ENCODE measurements around the gene CD99.
"Not testable (repeated sequence)": the region's sequence is repeated elsewhere in the genome, so short reads cannot be mapped to it uniquely, and the experiment has no call there.

CD99 gene

DNA sequence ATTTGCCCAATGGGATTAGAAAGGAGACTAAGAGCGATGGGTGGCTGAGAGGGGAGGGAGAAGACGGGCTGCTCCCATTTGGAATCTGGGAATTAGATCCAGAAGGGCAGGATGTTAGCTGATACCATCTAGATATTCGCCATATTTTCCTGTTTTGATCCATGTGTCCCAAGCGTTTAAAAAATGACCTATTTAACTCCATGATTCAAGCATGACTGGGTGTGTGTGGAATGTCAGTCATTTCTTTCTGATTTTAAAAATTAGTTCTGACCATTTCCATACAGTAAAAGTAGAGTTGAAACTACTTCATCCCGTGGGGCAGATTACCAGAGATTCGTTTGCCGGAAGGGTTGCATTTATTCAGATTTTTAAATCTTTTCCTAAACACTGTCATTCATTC, 61.3 kb downstream of the CD99 start:
- DNase-seq; intact Hi-C loops (cut with DNase I): not testable (repeated sequence)

DNA sequence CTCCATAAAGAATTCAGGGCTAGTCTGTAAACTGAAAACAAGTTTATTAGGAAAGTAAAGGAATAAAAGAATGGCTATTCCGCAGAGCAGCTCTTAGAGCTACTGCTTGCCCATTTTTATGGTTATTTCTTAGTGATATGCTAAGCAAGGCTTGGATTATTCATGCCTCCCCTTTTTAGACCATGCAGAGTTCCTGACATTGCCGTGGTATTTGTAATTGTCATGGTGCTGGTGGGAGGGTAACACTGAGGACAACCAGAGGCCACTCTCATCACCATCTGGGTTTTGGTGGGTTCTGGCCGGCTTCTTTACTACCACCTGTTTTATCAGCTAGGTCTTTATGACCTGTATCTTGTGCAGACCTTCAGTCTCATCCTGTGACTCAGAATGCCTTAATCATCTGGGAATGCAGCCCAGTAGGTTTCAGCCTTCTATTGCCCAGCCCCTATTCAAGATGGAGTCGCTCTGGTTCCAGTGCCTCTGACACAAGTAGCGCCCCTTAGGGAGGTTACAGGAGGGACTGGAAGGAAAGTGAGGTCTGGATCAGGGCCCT, 64.1 kb downstream of the CD99 start:
- DNase-seq; intact Hi-C loops (cut with DNase I): not testable (repeated sequence)

DNA sequence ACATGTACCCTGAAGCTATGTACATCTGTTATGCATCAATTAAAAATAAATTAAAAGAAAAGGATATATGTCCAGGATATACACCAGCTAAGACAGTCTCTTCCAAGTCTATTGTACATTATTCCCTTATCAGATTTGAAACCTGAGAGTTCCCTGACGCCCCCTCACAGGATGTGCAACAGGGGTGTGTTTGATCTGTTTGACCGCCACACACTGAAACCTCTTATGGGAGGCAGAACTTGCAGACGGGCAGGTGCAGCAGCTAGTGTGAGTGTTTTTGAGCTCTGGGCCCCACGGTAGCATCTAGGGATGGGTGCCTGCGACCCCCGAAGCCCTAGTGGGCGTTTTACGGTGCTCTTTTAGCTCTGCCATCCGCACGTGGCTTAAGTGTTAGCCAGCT, 65.5 kb downstream of the CD99 start:
- intact Hi-C loops (cut with DNase I), result no loop called here
- no peak for DNase-seq

DNA sequence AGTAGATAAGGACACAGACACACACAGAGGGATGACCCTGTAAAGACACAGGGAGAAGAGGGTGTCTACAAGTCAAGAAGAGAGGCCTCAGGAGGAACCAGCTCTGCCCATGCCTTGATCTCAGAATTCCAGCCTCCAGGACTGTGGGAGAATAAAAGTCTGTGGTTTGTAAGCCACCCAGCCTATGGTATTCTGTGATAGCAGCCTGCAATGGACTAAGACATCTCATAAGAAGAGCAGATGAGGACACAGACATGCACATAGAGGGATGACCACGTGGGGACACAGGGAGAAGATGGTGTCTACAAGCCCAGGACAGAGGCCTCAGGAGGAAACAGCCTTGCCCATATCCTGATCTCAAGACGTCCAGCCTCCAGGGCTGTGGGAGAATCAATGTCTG, 70.2 kb downstream of the CD99 start:
- intact Hi-C loops (cut with DNase I), result no loop called here
- DNase-seq, result no peak

GRCh38 chrX:2762671-2763070, 71.6 kb downstream of the CD99 start:
- intact Hi-C loops (cut with DNase I); DNase-seq: not testable (repeated sequence)

DNA sequence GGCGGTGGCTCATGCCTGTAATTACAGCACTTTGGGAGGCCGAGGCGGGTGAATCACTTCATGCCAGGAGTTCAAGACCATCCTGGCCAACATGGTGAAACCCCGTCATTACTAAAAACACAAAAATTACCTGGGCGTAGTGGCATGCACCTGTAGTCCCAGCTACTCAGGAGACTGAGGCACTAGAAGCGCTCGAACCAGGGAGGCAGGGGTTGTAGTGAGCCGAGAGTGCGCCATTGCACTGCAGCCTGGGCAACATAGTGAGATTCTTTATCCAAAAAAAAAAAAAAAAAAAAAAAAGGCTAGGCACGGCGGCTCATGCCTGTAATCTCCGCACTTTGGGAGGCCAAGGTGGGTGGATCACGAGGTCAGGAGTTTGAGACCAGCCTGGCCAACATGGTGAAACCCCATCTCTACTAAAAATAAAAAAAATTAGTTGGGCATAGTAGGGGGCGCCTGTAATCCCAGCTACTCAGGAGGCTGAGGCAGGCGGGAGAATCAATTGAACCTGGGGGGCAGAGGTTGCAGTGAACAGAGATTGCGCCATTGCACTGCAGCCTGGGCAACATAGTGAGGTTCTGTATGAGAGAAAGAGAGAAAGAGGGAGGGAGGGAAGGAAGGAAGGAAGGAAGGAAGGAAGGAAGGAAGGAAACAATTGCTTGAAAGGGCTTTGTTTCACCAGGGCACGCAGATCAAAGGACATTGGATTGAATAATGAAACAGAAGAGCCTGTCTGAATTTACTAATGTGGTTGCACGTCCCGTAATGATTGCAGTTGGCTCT, 73.9 kb downstream of the CD99 start:
- DNase-seq; intact Hi-C loops (cut with DNase I): not testable (repeated sequence)

GRCh38 chrX:2765549-2765830, 74.4 kb downstream of the CD99 start:
- intact Hi-C loops (cut with DNase I), result no loop called here
- DNase-seq, result no peak

GRCh38 chrX:2766906-2767305, 75.8 kb downstream of the CD99 start:
- DNase-seq, result no peak

GRCh38 chrX:2767631-2768455, 76.7 kb downstream of the CD99 start:
- intact Hi-C loops (cut with DNase I), result no loop called here
- DNase-seq, result no peak

More at GRCh38 chrX:2766906-2767305, 75.8 kb downstream of the CD99 start:
- intact Hi-C loops (cut with DNase I), result no loop called here

GRCh38 chrX:2769615-2770014, 78.5 kb downstream of the CD99 start:
- intact Hi-C loops (cut with DNase I), result no loop called here
- no peak for DNase-seq

DNA sequence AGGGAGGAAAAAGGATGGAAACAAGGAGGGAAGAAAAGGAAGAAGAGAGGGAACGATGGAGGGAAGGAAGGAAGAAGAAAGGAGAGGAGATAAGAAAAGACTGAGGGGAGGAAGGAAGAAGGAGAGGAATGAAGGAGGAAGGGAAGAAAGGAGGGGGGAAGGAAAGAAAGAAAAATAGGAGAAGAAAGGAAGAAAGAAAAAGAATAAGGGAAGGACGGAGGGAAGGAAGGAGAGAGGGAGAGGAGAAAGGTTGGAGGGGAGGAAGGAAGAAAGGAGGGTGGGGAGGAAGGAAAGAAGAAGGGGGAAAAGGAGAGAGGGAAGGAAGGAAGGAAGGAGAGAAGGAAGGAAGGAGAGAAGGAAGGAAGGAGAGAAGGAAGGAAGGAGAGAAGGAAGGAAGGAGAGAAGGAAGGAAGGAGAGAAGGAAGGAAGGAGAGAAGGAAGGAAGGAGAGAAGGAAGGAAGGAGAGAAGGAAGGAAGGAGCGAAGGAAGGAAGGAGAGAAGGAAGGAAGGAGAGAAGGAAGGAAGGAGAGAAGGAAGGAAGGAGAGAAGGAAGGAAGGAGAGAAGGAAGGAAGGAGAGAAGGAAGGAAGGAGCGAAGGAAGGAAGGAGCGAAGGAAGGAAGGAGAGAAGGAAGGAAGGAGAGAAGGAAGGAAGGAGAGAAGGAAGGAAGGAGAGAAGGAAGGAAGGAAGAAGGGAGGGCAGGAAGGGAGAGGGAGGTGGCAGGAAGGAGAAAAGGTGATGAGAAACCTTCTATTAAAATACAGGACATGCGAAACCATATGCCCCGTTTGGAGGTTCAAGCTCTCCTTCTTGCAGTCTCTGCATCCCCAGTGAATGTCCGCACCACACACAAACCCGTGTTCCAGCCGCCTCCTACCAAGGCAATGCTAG, 82.3 kb downstream of the CD99 start:
- DNase-seq; intact Hi-C loops (cut with DNase I): not testable (repeated sequence)

GRCh38 chrX:2774057-2774456, 83.0 kb downstream of the CD99 start:
- intact Hi-C loops (cut with DNase I), result no loop called here
- no peak for DNase-seq

GRCh38 chrX:2774776-2775175, 83.7 kb downstream of the CD99 start:
- intact Hi-C loops (cut with DNase I), result no loop called here
- no peak for DNase-seq

- intact Hi-C loops (cut with DNase I); DNase-seq: not testable (repeated sequence)
These were observed 89.6 kb downstream of the CD99 start for GRCh38 chrX:2780472-2781225.

- DNase-seq, result no peak
- intact Hi-C loops (cut with DNase I), result no loop called here
These were observed 90.1 kb downstream of the CD99 start for GRCh38 chrX:2781226-2781571.

GRCh38 chrX:2781698-2782097, 90.6 kb downstream of the CD99 start:
- no peak for DNase-seq
- intact Hi-C loops (cut with DNase I), result no loop called here

GRCh38 chrX:2782171-2782570, 91.1 kb downstream of the CD99 start:
- no peak for DNase-seq

GRCh38 chrX:2782778-2783177, 91.7 kb downstream of the CD99 start:
- intact Hi-C loops (cut with DNase I), result no loop called here

More at GRCh38 chrX:2782171-2782570, 91.1 kb downstream of the CD99 start:
- intact Hi-C loops (cut with DNase I), result no loop called here

DNA sequence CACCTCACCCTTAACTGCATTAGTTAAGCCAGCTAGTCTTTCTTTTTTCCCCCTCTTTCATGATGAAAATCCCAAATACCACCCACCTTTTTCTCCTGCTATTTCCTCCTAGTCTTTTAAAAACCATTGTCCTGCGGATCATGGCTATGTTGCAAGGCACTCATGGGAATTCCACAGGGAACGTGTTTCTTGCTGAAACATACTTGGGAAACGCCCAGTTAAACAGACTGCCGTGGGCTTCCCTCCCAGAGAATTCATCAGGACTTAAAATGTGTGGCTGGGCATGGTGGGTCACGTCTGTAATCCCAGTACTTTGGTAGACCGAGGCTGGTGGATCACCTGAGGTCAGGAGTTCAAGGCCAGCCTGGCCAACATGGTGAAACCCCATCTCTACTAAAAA, 92.9 kb downstream of the CD99 start:
- DNase-seq, result no peak
- intact Hi-C loops (cut with DNase I), result no loop called here

More at GRCh38 chrX:2782778-2783177, 91.7 kb downstream of the CD99 start:
- DNase-seq, result no peak

Data from head of caudate nucleus (tissue), 42 donors.